HepG2 (cell line): ENCODE measurements around the gene GABBR2. TPM values are rescaled to one million over a fixed set of nuclear protein-coding genes. Genes with fewer than 3 reads are reported as not detected.

Source experiments
- ATAC-seq: fragments of 200-7000 bp; cut with Tn5 transposase; 3 replicates; pipeline ENCODE4 v1.9.1; 2020; ENCODE audit warnings: mild to moderate bottlenecking, moderate library complexity
- BruUV-seq: library from RNA; stranded (reverse); fragments of 400-500 nt; replicated peaks from 2 replicates; lab custom pipeline; 2021; lab: Mats Ljungman, UMichigan
- CTCF ChIA-PET: fragments of 300-600 bp; formaldehyde crosslinking; extraction: SDS; loops from one replicate; lab custom pipeline; 2021; ENCODE audit warnings: low total read pairs, inconsistent platforms, low intra/inter-chr PET ratio; lab: Yijun Ruan, JAX
- POLR2A ChIA-PET: fragments of 350-600 bp; sonication (Branson Sonifier 250); formaldehyde crosslinking; loops from one replicate; lab custom pipeline; 2020; ENCODE audit warnings: antibody characterized with exemption, inconsistent platforms; lab: Yijun Ruan, JAX
- DNase-seq: peaks from one replicate; pipeline ENCODE4 v3.0.0-alpha.2; 2015; ENCODE audit warnings: low spot score
- FAIRE-seq: peaks from 3 replicates; lab custom pipeline; 2011; peaks lifted over from hg19 to GRCh38; lab: Jason Lieb, UNC
- H2AFZ ChIP-seq: one replicate; pipeline ENCODE4 v1.6.1; 2011; ENCODE audit warnings: low read length, inconsistent platforms
- H3K27ac ChIP-seq: fragments of 300-600 bp; 3 replicates; pipeline ENCODE4 v1.8.0; 2011; ENCODE audit warnings: mixed run types, mild to moderate bottlenecking, mixed read lengths, low read length, inconsistent platforms; ENCODE audit not compliant: insufficient read depth; ENCODE audit errors: extremely low read length
- H3K27me3 ChIP-seq, 2 experiments: fragments of 200-600 bp in 1 of 2; 2 replicates in 1 of 2; 3 replicates in 1 of 2; pipeline versions ENCODE4 v1.6.0 to v1.8.0; 2011; ENCODE audit warnings: low read length in 2 of 2, mild to moderate bottlenecking in 2 of 2, moderate library complexity in 2 of 2, inconsistent platforms in 1 of 2; ENCODE audit not compliant: insufficient read depth in 2 of 2, control insufficient read depth in 1 of 2
- H3K36me3 ChIP-seq, 2 experiments: fragments of 200-600 bp in 1 of 2; replicated peaks in 1 of 2; 2 replicates in 1 of 2; 3 replicates in 1 of 2; pipeline versions ENCODE4 v1.5.1 to v1.8.0; 2011; ENCODE audit warnings: low read length in 2 of 2, inconsistent platforms in 1 of 2; ENCODE audit not compliant: insufficient read depth in 2 of 2, control insufficient read depth in 1 of 2
- H3K4me1 ChIP-seq: 2 replicates; pipeline ENCODE4 v1.5.1; 2012; ENCODE audit warnings: low read length, inconsistent platforms; ENCODE audit not compliant: insufficient read depth
- H3K4me2 ChIP-seq: 2 replicates; pipeline ENCODE4 v1.6.0; 2011; ENCODE audit warnings: low read depth, low read length, inconsistent platforms
- H3K4me3 ChIP-seq, 3 experiments: fragments of 200-600 bp in 1 of 3; sonication (generic), shearing (Covaris generic) in 1 of 3; replicated peaks in 1 of 3; 2 replicates each; pipeline ENCODE4 v1.5.1; 2011 to 2016; ENCODE audit warnings: low read length in 3 of 3, inconsistent platforms in 2 of 3, low read depth in 2 of 3, mild to moderate bottlenecking in 2 of 3, control low read depth in 1 of 3, mixed read lengths in 1 of 3; ENCODE audit not compliant: insufficient read depth in 1 of 3
- H3K79me2 ChIP-seq: one replicate; pipeline ENCODE4 v1.6.1; 2011; ENCODE audit warnings: low read length, inconsistent platforms; ENCODE audit not compliant: insufficient read depth
- H3K9ac ChIP-seq: 2 replicates; pipeline ENCODE4 v1.6.0; 2011; ENCODE audit warnings: mild to moderate bottlenecking, low read depth, low read length, inconsistent platforms; ENCODE audit not compliant: insufficient read depth
- H3K9me3 ChIP-seq: 2 replicates; pipeline ENCODE4 v1.5.1; 2012; ENCODE audit warnings: mild to moderate bottlenecking, low read length
- H4K20me1 ChIP-seq: 2 replicates; pipeline ENCODE4 v1.6.0; 2011; ENCODE audit warnings: inconsistent platforms, mild to moderate bottlenecking, low read length, moderate library complexity; ENCODE audit not compliant: insufficient read depth
- ARNTL ChIP-seq: sonication (generic); formaldehyde crosslinking; IDR thresholded peaks from 2 replicates; pipeline ENCODE4 v1.4.0; 2020; ENCODE audit warnings: mild to moderate bottlenecking, missing genetic modification reagents
- EZH2 ChIP-seq: conservative IDR thresholded peaks from 2 replicates; pipeline ENCODE4 v1.6.1; 2012; ENCODE audit warnings: mild to moderate bottlenecking, low read depth, low read length, moderate library complexity
- NPAS2 ChIP-seq: sonication (generic); formaldehyde crosslinking; IDR thresholded peaks from 2 replicates; pipeline ENCODE4 v1.8.0; 2022; ENCODE audit warnings: mild to moderate bottlenecking, missing genetic modification reagents, borderline replicate concordance
- SCMH1 ChIP-seq: sonication (generic); formaldehyde crosslinking; IDR thresholded peaks from 2 replicates; pipeline ENCODE4 v1.9.0; 2021; ENCODE audit warnings: missing genetic modification reagents, mild to moderate bottlenecking, borderline replicate concordance
- STAG1 ChIP-seq: sonication (generic); formaldehyde crosslinking; IDR thresholded peaks from 2 replicates; pipeline ENCODE4 v1.4.0; 2020; ENCODE audit warnings: missing genetic modification reagents
- XRCC5 ChIP-seq: fragments of 200-400 bp; formaldehyde crosslinking; optimal IDR thresholded peaks from 2 replicates; pipeline ENCODE3; 2017; ENCODE audit warnings: mild to moderate bottlenecking, low read length
- YY1 ChIP-seq: IDR thresholded peaks from 2 replicates; pipeline ENCODE4 v1.6.1; 2011; ENCODE audit warnings: low read length, low read depth, moderate library complexity, mild to moderate bottlenecking; ENCODE audit not compliant: insufficient read depth, insufficient replicate concordance
- ZBTB37 ChIP-seq: sonication (generic); formaldehyde crosslinking; IDR thresholded peaks from 2 replicates; pipeline ENCODE4 v1.4.0; 2020; ENCODE audit warnings: mild to moderate bottlenecking, missing genetic modification reagents
- ZNF101 ChIP-seq: sonication (generic); formaldehyde crosslinking; IDR thresholded peaks from 2 replicates; pipeline ENCODE4 v1.4.0; 2020; ENCODE audit warnings: mild to moderate bottlenecking, low read depth, missing genetic modification reagents, borderline replicate concordance
- ZNF282 ChIP-seq: fragments of 450-650 bp; IDR thresholded peaks from 2 replicates; pipeline ENCODE4 v1.6.1; 2018; ENCODE audit not compliant: partially characterized antibody
- ZNF292 ChIP-seq: sonication (generic); formaldehyde crosslinking; IDR thresholded peaks from 2 replicates; pipeline ENCODE4 v1.8.1; 2022; ENCODE audit warnings: mild to moderate bottlenecking, low read depth, missing genetic modification reagents, borderline replicate concordance
- ZNF329 ChIP-seq: sonication (generic); formaldehyde crosslinking; IDR thresholded peaks from 2 replicates; pipeline ENCODE4 v1.9.0; 2021; ENCODE audit warnings: low read depth, mild to moderate bottlenecking, missing genetic modification reagents
- ZNF446 ChIP-seq: sonication (generic); formaldehyde crosslinking; IDR thresholded peaks from 2 replicates; pipeline ENCODE4 v1.5.0; 2020; ENCODE audit warnings: mild to moderate bottlenecking, missing genetic modification reagents
- ZNF598 ChIP-seq: sonication (generic); formaldehyde crosslinking; IDR thresholded peaks from 2 replicates; pipeline ENCODE4 v1.5.1; 2020; ENCODE audit warnings: mild to moderate bottlenecking, missing genetic modification reagents, borderline replicate concordance
- ZNF746 ChIP-seq: sonication (generic); formaldehyde crosslinking; IDR thresholded peaks from 2 replicates; pipeline ENCODE4 v1.8.0; 2022; ENCODE audit warnings: mild to moderate bottlenecking, missing genetic modification reagents
- WGBS: methylation state at CpG from one replicate; pipeline ENCODE4 v1.1.6; 2017; ENCODE audit warnings: low lambda C conversion rate; 5-methylcytosine and 5-hydroxymethylcytosine counted together
- in situ Hi-C: cut with HindIII; loops from 2 replicates; pipeline ENCODE4 v1.10.0; 2017; ENCODE audit warnings: low pct_unique_long_range_greater_than_20kb; ENCODE audit not compliant: extremely low pct_ligation_motif_present
- intact Hi-C: fragments of 100-400 bp; cut with micrococcal nuclease; formaldehyde crosslinking; loops from one replicate; pipeline ENCODE4 v1.10.0; 2022; ENCODE audit not compliant: unreplicated experiment
- polyA plus RNA-seq, 8 experiments: library from polyadenylated mRNA; depleted of rRNA in 3 of 8; stranded (reverse) in 7 of 8; unstranded in 1 of 8; fragments of >200 nt; fragmentation: Illumina TruSeq in 4 of 8; extraction: Trizol in 4 of 8; gene quantifications; 2 replicates each; pipeline versions ENCODE4 v1.2.1 to v1.2.3, GENCODE V29; 2011 to 2016; ENCODE audit warnings: low read depth in 4 of 8, missing spikeins in 1 of 8, mixed read lengths in 1 of 8; ENCODE audit not compliant: insufficient read depth in 1 of 8
- total RNA-seq, 5 experiments: library from RNA; depleted of rRNA; stranded (reverse); fragments of >200 nt; fragmentation: Illumina TruSeq; extraction: Trizol; gene quantifications; 2 replicates each; pipeline ENCODE4 v1.2.3, GENCODE V29; 2016; ENCODE audit warnings: low read depth in 1 of 5
- TF ChIP-seq, protein P1 (sequence below): sonication (generic); formaldehyde crosslinking; IDR thresholded peaks from 2 replicates; pipeline ENCODE4 v1.5.0; 2020; ENCODE audit warnings: missing genetic modification reagents

Gene GABBR2
- total and polyA plus RNA-seq, 2 of the 13 experiments (the other 11 are each of a cell fraction or from before 2014, with no cell fraction given) = 0.02 TPM; not detected in 1

GRCh38 chr9:98634685-98635336, 73.9 kb downstream of the GABBR2 start:
- no peak overlapping the region for H2AFZ ChIP-seq
- no peak for TF ChIP-seq ZNF446 (CRISPR knock-in tag)
- no peak for TF ChIP-seq ZNF282
- TF ChIP-seq ZNF329 (CRISPR knock-in tag) = no peak
- TF ChIP-seq ZNF598 (CRISPR knock-in tag) = no peak
- H3K4me2 ChIP-seq = no peak overlapping the region
- H3K27me3 ChIP-seq = peaks cover 1 to 5% of the 10 kb centered on the region in 2 experiments; a peak in 3 of 5 replicates
- DNase-seq = no peak
- no peak overlapping the region for H3K9ac ChIP-seq
- intact Hi-C loops (no loop called here), in situ Hi-C loops (no loop called here)
- ChIA-PET CTCF (no interaction called here), POLR2A (no interaction called here)
- H3K4me1 ChIP-seq = no peaks in the 10 kb centered on the region
- no peak overlapping the region for H3K27ac ChIP-seq
- ATAC-seq = no peak
- no peak overlapping the region for H3K4me3 ChIP-seq
- FAIRE-seq = no peak
- H3K36me3 ChIP-seq = no peaks in the 10 kb centered on the region
- WGBS = 43% methylated on average over 6 of the region's 7 CpGs
- no peaks in the 10 kb centered on the region for H3K79me2 ChIP-seq
- BruUV-seq = no TSS peak
- H3K9me3 ChIP-seq = no peaks in the 10 kb centered on the region
- no peaks in the 10 kb centered on the region for H4K20me1 ChIP-seq

DNA sequence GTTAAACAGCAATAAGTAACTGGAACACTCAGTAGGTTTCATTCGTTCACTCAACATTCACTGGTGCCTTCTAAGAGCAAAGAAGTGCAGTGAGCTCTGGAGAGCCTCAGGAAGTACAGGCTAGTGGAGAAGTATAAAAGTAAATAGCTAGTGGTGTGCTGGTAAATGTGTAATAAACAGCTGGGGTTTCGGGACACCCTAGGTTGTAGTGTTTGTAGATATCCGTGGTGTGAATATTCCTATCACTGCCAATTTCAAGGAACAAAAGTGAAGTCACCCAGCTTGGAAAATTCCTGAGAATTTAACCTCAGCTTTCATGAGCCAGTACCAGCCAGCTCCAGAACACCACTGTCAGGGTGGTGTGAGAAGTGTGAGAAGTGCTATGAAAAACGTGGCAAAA, 75.9 kb downstream of the GABBR2 start:
- Histone ChIP-seq H3K36me3 (no peaks in the 10 kb centered on the region), H3K79me2 (no peaks in the 10 kb centered on the region), H3K4me2 (no peak overlapping the region), H3K27me3 (peaks cover 1 to 5% of the 10 kb centered on the region in 2 experiments; a peak in 3 of 5 replicates), H3K9ac (no peak overlapping the region), H3K4me1 (no peaks in the 10 kb centered on the region), H4K20me1 (no peaks in the 10 kb centered on the region), H2AFZ (no peak overlapping the region), H3K9me3 (no peaks in the 10 kb centered on the region), H3K27ac (no peak overlapping the region), H3K4me3 (no peak overlapping the region)
- whole genome bisulfite sequencing = 0% methylated on average over 4 of the region's 4 CpGs
- ATAC-seq (no peak), FAIRE-seq (no peak), DNase-seq (no peak)
- in situ Hi-C loops = no loop called here
- intact Hi-C loops = no loop called here
- ChIA-PET POLR2A (no interaction called here), CTCF (no interaction called here)
- no TSS peak for BruUV-seq
- no peak for TF ChIP-seq NPAS2 (CRISPR knock-in tag)
- TF ChIP-seq ZNF746 = no peak
- no peak for TF ChIP-seq SCMH1 (CRISPR knock-in tag)
- no peak for TF ChIP-seq XRCC5
- no peak for TF ChIP-seq ZNF101 (CRISPR knock-in tag)
- TF ChIP-seq ZNF292 (CRISPR knock-in tag) = no peak
- no peak for TF ChIP-seq YY1
- TF ChIP-seq, protein P1, sequence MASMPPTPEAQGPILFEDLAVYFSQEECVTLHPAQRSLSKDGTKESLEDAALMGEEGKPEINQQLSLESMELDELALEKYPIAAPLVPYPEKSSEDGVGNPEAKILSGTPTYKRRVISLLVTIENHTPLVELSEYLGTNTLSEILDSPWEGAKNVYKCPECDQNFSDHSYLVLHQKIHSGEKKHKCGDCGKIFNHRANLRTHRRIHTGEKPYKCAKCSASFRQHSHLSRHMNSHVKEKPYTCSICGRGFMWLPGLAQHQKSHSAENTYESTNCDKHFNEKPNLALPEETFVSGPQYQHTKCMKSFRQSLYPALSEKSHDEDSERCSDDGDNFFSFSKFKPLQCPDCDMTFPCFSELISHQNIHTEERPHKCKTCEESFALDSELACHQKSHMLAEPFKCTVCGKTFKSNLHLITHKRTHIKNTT (CRISPR knock-in tag) = no peak
- no peak for TF ChIP-seq EZH2
- no peak for TF ChIP-seq STAG1 (CRISPR knock-in tag)
- TF ChIP-seq ARNTL (CRISPR knock-in tag) = no peak
- no peak for TF ChIP-seq ZBTB37 (CRISPR knock-in tag)
